ENCODE data around the gene RBM33. TPM values are rescaled to one million over a fixed set of nuclear protein-coding genes. Genes with fewer than 3 reads are reported as not detected.

RBM33 gene
- polyA plus RNA-seq, 3 donors = 15.0 to 27.7 (median 22.2) TPM

DNA sequence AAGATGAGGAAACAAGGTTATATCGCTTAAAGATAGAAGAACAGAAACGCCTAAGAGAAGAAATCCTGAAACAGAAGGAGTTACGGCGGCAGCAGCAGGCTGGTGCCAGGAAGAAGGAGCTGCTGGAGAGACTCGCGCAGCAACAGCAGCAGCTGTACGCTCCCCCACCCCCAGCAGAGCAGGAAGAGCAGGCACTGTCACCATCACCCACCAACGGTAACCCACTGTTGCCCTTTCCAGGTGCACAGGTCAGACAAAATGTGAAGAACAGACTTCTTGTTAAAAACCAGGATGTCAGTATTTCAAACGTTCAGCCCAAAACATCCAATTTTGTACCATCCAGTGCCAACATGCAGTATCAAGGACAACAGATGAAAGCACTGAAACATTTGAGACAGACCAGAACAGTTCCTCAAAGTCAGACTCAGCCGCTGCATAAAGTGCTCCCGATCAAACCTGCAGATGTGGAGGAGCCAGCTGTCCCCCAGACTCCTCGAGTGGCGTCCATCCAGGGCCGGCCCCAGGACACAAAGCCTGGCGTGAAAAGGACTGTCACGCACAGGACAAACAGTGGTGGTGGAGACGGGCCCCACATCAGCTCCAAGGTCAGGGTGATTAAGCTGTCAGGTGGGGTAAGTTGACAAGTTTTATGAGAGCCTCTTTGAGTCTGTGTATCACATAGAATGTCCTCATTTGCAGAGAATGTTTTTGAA, 100.7 kb downstream of the RBM33 start:
- Mint-ChIP-seq H3K4me1 (peaks cover 19% of the 10 kb centered on the region), H3K27me3 (ENCODE audit: low read depth in 3 of 3) (no peaks in the 10 kb centered on the region), H3K27ac (peak overlapping the region in 1 of 7 donors; percentile 33), H3K36me3 (peaks cover 76 to 81% of the 10 kb centered on the region in 2 donors), H3K9me3 (no peaks in the 10 kb centered on the region), H3K4me3 (no peak overlapping the region)
- Histone ChIP-seq H3K4me2 (replicated peaks; ENCODE audit: extremely low read depth, low read length, poor library complexity, severe bottlenecking) (no peak overlapping the region), H3K9ac (ENCODE audit: insufficient read depth, low read length, poor library complexity, severe bottlenecking) (no peak overlapping the region), H3K4me3 (replicated peaks in 1 of 3; ENCODE audit: low read depth in 2 of 3, low read length in 3 of 3) (no peak overlapping the region), H3K27me3 (ENCODE audit: control insufficient read depth in 2 of 2, insufficient read depth in 2 of 2, low read length in 2 of 2) (no peaks in the 10 kb centered on the region), H3K79me2 (ENCODE audit: insufficient read depth, low read length) (peaks cover 66% of the 10 kb centered on the region), H4K20me1 (ENCODE audit: insufficient read depth, low read length) (peaks cover 87% of the 10 kb centered on the region), H3K9me3 (replicated peaks in 1 of 2; ENCODE audit: control insufficient read depth in 1 of 2, insufficient read depth in 1 of 2, low read length in 2 of 2) (no peaks in the 10 kb centered on the region), H2AFZ (ENCODE audit: insufficient read depth, low read depth, low read length, poor library complexity, severe bottlenecking) (no peak overlapping the region), H3K27ac (ENCODE audit: low read depth in 1 of 2, low read length in 2 of 2) (no peak overlapping the region), H3K4me1 (ENCODE audit: control insufficient read depth in 1 of 2, insufficient read depth in 2 of 2, low read length in 2 of 2) (peaks cover 0 to 5% of the 10 kb centered on the region in 2 donors), H3K36me3 (replicated peaks in 1 of 2; ENCODE audit: control insufficient read depth in 1 of 2, insufficient read depth in 2 of 2, low read length in 2 of 2) (peaks cover 69 to 98% of the 10 kb centered on the region in 2 donors)
- WGBS (ENCODE audit: insufficient coverage) = 94% methylated on average over 13 of the region's 17 CpGs
- intact Hi-C loops (cut with micrococcal nuclease) = no loop called here
- TF ChIP-seq, protein P1, sequence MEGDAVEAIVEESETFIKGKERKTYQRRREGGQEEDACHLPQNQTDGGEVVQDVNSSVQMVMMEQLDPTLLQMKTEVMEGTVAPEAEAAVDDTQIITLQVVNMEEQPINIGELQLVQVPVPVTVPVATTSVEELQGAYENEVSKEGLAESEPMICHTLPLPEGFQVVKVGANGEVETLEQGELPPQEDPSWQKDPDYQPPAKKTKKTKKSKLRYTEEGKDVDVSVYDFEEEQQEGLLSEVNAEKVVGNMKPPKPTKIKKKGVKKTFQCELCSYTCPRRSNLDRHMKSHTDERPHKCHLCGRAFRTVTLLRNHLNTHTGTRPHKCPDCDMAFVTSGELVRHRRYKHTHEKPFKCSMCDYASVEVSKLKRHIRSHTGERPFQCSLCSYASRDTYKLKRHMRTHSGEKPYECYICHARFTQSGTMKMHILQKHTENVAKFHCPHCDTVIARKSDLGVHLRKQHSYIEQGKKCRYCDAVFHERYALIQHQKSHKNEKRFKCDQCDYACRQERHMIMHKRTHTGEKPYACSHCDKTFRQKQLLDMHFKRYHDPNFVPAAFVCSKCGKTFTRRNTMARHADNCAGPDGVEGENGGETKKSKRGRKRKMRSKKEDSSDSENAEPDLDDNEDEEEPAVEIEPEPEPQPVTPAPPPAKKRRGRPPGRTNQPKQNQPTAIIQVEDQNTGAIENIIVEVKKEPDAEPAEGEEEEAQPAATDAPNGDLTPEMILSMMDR (IDR thresholded peaks at IDR 0.05) = no peak
- DNase-seq = no peak

DNA sequence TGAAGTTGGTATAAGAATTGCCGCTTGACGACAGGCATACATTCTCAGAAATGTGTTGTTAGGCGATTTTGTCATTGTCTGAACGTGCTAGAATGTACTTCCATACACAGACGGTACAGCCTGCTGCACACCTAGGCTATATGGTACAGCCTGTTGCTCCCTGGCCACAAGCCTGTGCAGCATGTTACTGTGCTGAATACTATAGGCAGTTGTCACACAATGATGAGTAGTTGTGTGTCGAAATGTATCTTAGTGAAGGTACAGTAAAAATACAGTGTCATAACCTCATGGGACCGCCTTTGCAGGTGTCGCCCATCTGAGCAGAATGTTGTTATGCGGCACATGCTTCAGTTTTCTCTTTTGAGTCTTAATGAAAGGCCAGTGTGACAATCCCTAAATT, 101.3 kb downstream of the RBM33 start:
- no peak overlapping the region for H3K9ac ChIP-seq (ENCODE audit: insufficient read depth, low read length, poor library complexity, severe bottlenecking)
- peaks cover 0 to 5% of the 10 kb centered on the region in 2 donors for H3K4me1 ChIP-seq (ENCODE audit: control insufficient read depth in 1 of 2, insufficient read depth in 2 of 2, low read length in 2 of 2)
- H3K36me3 ChIP-seq (replicated peaks in 1 of 2; ENCODE audit: control insufficient read depth in 1 of 2, insufficient read depth in 2 of 2, low read length in 2 of 2) = peaks cover 62 to 97% of the 10 kb centered on the region in 2 donors
- Mint-ChIP-seq H3K36me3 (peaks cover 70 to 75% of the 10 kb centered on the region in 2 donors), H3K27ac (no peak overlapping the region), H3K4me1 (peaks cover 19% of the 10 kb centered on the region), H3K9me3 (no peaks in the 10 kb centered on the region), H3K27me3 (ENCODE audit: low read depth in 3 of 3) (no peaks in the 10 kb centered on the region), H3K4me3 (no peak overlapping the region)
- peaks cover 72% of the 10 kb centered on the region for H3K79me2 ChIP-seq (ENCODE audit: insufficient read depth, low read length)
- no peak overlapping the region for H3K4me3 ChIP-seq (replicated peaks in 1 of 3; ENCODE audit: low read depth in 2 of 3, low read length in 3 of 3)
- no peak for DNase-seq
- H3K27me3 ChIP-seq (ENCODE audit: control insufficient read depth in 2 of 2, insufficient read depth in 2 of 2, low read length in 2 of 2) = no peaks in the 10 kb centered on the region
- no peak overlapping the region for H3K4me2 ChIP-seq (replicated peaks; ENCODE audit: extremely low read depth, low read length, poor library complexity, severe bottlenecking)
- no peak overlapping the region for H2AFZ ChIP-seq (ENCODE audit: insufficient read depth, low read depth, low read length, poor library complexity, severe bottlenecking)
- no peaks in the 10 kb centered on the region for H3K9me3 ChIP-seq (replicated peaks in 1 of 2; ENCODE audit: control insufficient read depth in 1 of 2, insufficient read depth in 1 of 2, low read length in 2 of 2)
- 96% methylated on average over 3 of the region's 9 CpGs for WGBS (ENCODE audit: insufficient coverage)
- TF ChIP-seq, protein P1 (IDR thresholded peaks at IDR 0.05) = no peak
- H3K27ac ChIP-seq (ENCODE audit: low read depth in 1 of 2, low read length in 2 of 2) = no peak overlapping the region
- peaks cover 89% of the 10 kb centered on the region for H4K20me1 ChIP-seq (ENCODE audit: insufficient read depth, low read length)
- intact Hi-C loops (cut with micrococcal nuclease) = no loop called here
